Endodermal cell (in vitro differentiated cells): ENCODE measurements around the gene FAM216A. TPM values are rescaled to one million over a fixed set of nuclear protein-coding genes. Genes with fewer than 3 reads are reported as not detected.
"Not testable (repeated sequence)": the region's sequence is repeated elsewhere in the genome, so short reads cannot be mapped to it uniquely, and the experiment has no call there.

Experiments used
- DNase-seq: peaks from one replicate; pipeline ENCODE4 v3.0.0-alpha.2; 2017
- H3K27ac ChIP-seq: 2 replicates; pipeline ENCODE4 v1.5.1; 2013; ENCODE audit warnings: mild to moderate bottlenecking, low read depth, low read length, moderate library complexity
- H3K27me3 ChIP-seq: 2 replicates; pipeline ENCODE4 v1.6.1; 2013; ENCODE audit warnings: mild to moderate bottlenecking, low read length, moderate library complexity; ENCODE audit not compliant: insufficient read depth, control insufficient read depth, poor library complexity, severe bottlenecking
- H3K36me3 ChIP-seq: 2 replicates; pipeline ENCODE4 v1.7.0; 2013; ENCODE audit warnings: mild to moderate bottlenecking, low read length, moderate library complexity; ENCODE audit not compliant: control insufficient read depth, insufficient read depth
- H3K4me1 ChIP-seq: one replicate; pipeline ENCODE4 v1.7.0; 2013; ENCODE audit warnings: low read length; ENCODE audit not compliant: control insufficient read depth, insufficient read depth
- H3K4me3 ChIP-seq: 2 replicates; pipeline ENCODE4 v1.5.1; 2013; ENCODE audit warnings: mild to moderate bottlenecking, low read length, moderate library complexity
- H3K9ac ChIP-seq: 2 replicates; pipeline ENCODE4 v1.6.1; 2013; ENCODE audit warnings: mild to moderate bottlenecking, low read length, moderate library complexity; ENCODE audit not compliant: poor library complexity, severe bottlenecking; ENCODE audit errors: extremely low read depth
- H3K9me3 ChIP-seq: 2 replicates; pipeline ENCODE4 v1.6.1; 2013; ENCODE audit warnings: mild to moderate bottlenecking, low read length, moderate library complexity; ENCODE audit not compliant: control insufficient read depth
- H3K27ac Mint-ChIP-seq: 2 replicates; pipeline ENCODE4 v1.8.0; 2020; ENCODE audit warnings: mixed read lengths
- H3K27me3 Mint-ChIP-seq: 2 replicates; pipeline ENCODE4 v1.8.0; 2021; ENCODE audit warnings: mild to moderate bottlenecking, mixed read lengths; ENCODE audit not compliant: insufficient read depth
- H3K36me3 Mint-ChIP-seq: 2 replicates; pipeline ENCODE4 v1.8.0; 2020; ENCODE audit warnings: low read depth, mixed read lengths
- H3K4me1 Mint-ChIP-seq: 2 replicates; pipeline ENCODE4 v1.8.0; 2020; ENCODE audit warnings: mixed read lengths
- H3K4me3 Mint-ChIP-seq: 2 replicates; pipeline ENCODE4 v1.8.0; 2020; ENCODE audit warnings: mild to moderate bottlenecking, moderate library complexity, mixed read lengths
- H3K9me3 Mint-ChIP-seq: 2 replicates; pipeline ENCODE4 v1.8.0; 2020; ENCODE audit warnings: mild to moderate bottlenecking, mixed read lengths
- WGBS, 2 experiments: methylation state at CpG; one replicate each; pipeline versions ENCODE4 v1.1.5 to v1.1.7; 2013; ENCODE audit warnings: missing lambda C conversion rate in 2 of 2, mixed read lengths in 1 of 2; ENCODE audit not compliant: insufficient coverage in 1 of 2, insufficient read length in 1 of 2; 5-methylcytosine and 5-hydroxymethylcytosine counted together
- total RNA-seq, 2 donors: library from RNA; stranded (reverse); fragmentation: NEBNext Ultra II Directional in 1 of 2; extraction: Animal tissue kit (Norgen Biotek cat#: 25700) in 1 of 2; gene quantifications; 2 replicates in 1 of 2; 3 replicates in 1 of 2; pipeline ENCODE4 v1.2.1, GENCODE V29; 2021
- TF ChIP-seq, protein P1 (sequence below): fragments of 200-600 bp; sonication (generic); conservative IDR thresholded peaks from 2 replicates; pipeline ENCODE4 v1.5.0; 2021; ENCODE audit warnings: antibody characterized with exemption, mild to moderate bottlenecking

The FAM216A gene
- total RNA-seq, 2 donors from 2014 or later: 5.5 to 7.2 TPM

- Mint-ChIP-seq H3K4me3 (no peak overlapping the region), H3K9me3 (no peaks in the 10 kb centered on the region), H3K4me1 (no peaks in the 10 kb centered on the region), H3K36me3 (peaks cover 48% of the 10 kb centered on the region), H3K27ac (no peak overlapping the region), H3K27me3 (no peaks in the 10 kb centered on the region)
- WGBS, 2 experiments: 91 to 93% methylated on average over 2 to 3 of the region's 4 CpGs
- Histone ChIP-seq H3K4me1 (no peaks in the 10 kb centered on the region), H3K9ac (no peak overlapping the region), H3K36me3 (peaks cover 51% of the 10 kb centered on the region), H3K4me3 (no peak overlapping the region), H3K27ac (no peak overlapping the region), H3K9me3 (no peaks in the 10 kb centered on the region), H3K27me3 (no peaks in the 10 kb centered on the region)
- no peak for DNase-seq
- TF ChIP-seq, protein P1, sequence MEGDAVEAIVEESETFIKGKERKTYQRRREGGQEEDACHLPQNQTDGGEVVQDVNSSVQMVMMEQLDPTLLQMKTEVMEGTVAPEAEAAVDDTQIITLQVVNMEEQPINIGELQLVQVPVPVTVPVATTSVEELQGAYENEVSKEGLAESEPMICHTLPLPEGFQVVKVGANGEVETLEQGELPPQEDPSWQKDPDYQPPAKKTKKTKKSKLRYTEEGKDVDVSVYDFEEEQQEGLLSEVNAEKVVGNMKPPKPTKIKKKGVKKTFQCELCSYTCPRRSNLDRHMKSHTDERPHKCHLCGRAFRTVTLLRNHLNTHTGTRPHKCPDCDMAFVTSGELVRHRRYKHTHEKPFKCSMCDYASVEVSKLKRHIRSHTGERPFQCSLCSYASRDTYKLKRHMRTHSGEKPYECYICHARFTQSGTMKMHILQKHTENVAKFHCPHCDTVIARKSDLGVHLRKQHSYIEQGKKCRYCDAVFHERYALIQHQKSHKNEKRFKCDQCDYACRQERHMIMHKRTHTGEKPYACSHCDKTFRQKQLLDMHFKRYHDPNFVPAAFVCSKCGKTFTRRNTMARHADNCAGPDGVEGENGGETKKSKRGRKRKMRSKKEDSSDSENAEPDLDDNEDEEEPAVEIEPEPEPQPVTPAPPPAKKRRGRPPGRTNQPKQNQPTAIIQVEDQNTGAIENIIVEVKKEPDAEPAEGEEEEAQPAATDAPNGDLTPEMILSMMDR: no peak
Observed at GRCh38 chr12:110458756-110459155, 9.9 kb upstream of the FAM216A start.

GRCh38 chr12:110461189-110461588 lies 7.5 kb upstream of the FAM216A start:
- not testable (repeated sequence) for H3K9ac ChIP-seq, H3K4me1 ChIP-seq, H3K4me1 Mint-ChIP-seq, DNase-seq, H3K9me3 ChIP-seq, H3K27me3 ChIP-seq, H3K27ac Mint-ChIP-seq, H3K27me3 Mint-ChIP-seq, H3K4me3 Mint-ChIP-seq, H3K27ac ChIP-seq, H3K4me3 ChIP-seq, H3K9me3 Mint-ChIP-seq
- H3K36me3 ChIP-seq: peaks cover 46% of the 10 kb centered on the region
- peaks cover 50% of the 10 kb centered on the region for H3K36me3 Mint-ChIP-seq
- 87 to 90% methylated on average over 5 of the region's 5 CpGs for WGBS, 2 experiments

DNA sequence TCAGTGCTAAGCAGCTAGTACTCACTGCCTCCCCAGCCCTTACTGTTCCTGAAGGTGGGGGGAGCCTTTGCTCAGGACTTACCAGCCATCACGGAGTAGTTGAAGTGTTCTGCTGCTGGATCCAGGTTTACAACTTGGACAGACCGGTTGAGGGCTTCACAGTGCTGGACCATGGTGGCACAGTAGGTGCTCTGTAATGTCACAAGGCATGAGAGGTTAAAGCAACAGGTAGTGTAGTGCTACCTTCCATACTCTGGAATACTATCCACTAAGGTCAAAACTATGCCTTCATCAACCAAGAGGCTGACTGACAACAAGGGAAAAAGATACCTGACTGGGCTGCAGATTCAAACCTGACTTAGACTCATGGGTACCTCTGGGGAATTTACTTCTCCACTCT lies 3.6 kb upstream of the FAM216A start:
- Mint-ChIP-seq H3K27ac (no peak overlapping the region), H3K36me3 (peaks cover 35% of the 10 kb centered on the region), H3K4me1 (peaks cover 16% of the 10 kb centered on the region), H3K9me3 (no peaks in the 10 kb centered on the region), H3K4me3 (no peak overlapping the region), H3K27me3 (no peaks in the 10 kb centered on the region)
- Histone ChIP-seq H3K4me3 (no peak overlapping the region), H3K36me3 (peaks cover 31% of the 10 kb centered on the region), H3K9me3 (no peaks in the 10 kb centered on the region), H3K27me3 (no peaks in the 10 kb centered on the region), H3K9ac (no peak overlapping the region), H3K4me1 (peaks cover 2% of the 10 kb centered on the region), H3K27ac (no peak overlapping the region)
- WGBS, 2 experiments: 86 to 92% methylated on average over 2 of the region's 2 CpGs
- TF ChIP-seq, protein P1: no peak
- no peak for DNase-seq

- WGBS, 2 experiments: 92 to 99% methylated on average over 10 to 11 of the region's 11 CpGs
- H3K27me3 Mint-ChIP-seq, H3K4me1 ChIP-seq, H3K9ac ChIP-seq, H3K9me3 ChIP-seq, H3K27me3 ChIP-seq, H3K4me3 ChIP-seq, DNase-seq, H3K27ac Mint-ChIP-seq, H3K27ac ChIP-seq, H3K9me3 Mint-ChIP-seq, H3K4me3 Mint-ChIP-seq: not testable (repeated sequence)
- Mint-ChIP-seq H3K4me1 (peaks cover 16% of the 10 kb centered on the region), H3K36me3 (peaks cover 29% of the 10 kb centered on the region)
- peaks cover 25% of the 10 kb centered on the region for H3K36me3 ChIP-seq
Observed at GRCh38 chr12:110465765-110466164, 2.9 kb upstream of the FAM216A start.
